Measurements from ENCODE around the gene BACE1-AS.

- TF ChIP-seq CTCF (conservative IDR thresholded peaks at IDR 0.05; ENCODE audit: low read depth in 2 of 2) (no peak), ZNF114 (CRISPR knock-in tag; IDR thresholded peaks at IDR 0.05) (no peak), POLR2AphosphoS5 (IDR thresholded peaks at IDR 0.05; ENCODE audit: low read depth) (no peak), EZH2phosphoT487 (IDR thresholded peaks at IDR 0.05; ENCODE audit: unreplicated experiment) (no peak)
Observed at GRCh38 chr11:117251506-117251905, 39.6 kb upstream of the BACE1-AS start.
